Liver (tissue), 9 donors: Measurements from ENCODE around the gene DSCAM. TPM values are rescaled to one million over a fixed set of nuclear protein-coding genes. Genes with fewer than 3 reads are reported as not detected.

Source experiments
- DNase-seq: peaks from one replicate; pipeline ENCODE4 v3.0.0-alpha.2; 2017; ENCODE audit warnings: low spot score
- H3K27ac ChIP-seq, 2 donors: one replicate each; pipeline ENCODE4 v1.7.0; 2013; ENCODE audit warnings: inconsistent platforms in 2 of 2, low read length in 2 of 2, control low read depth in 1 of 2, low read depth in 1 of 2, mild to moderate bottlenecking in 1 of 2
- H3K27me3 ChIP-seq, 4 donors: one replicate each; pipeline versions ENCODE4 v1.6.1 to v1.7.0; 2013; ENCODE audit warnings: low read length in 3 of 4, inconsistent platforms in 1 of 4, mild to moderate bottlenecking in 1 of 4, moderate library complexity in 1 of 4; ENCODE audit not compliant: control insufficient read depth in 4 of 4, insufficient read depth in 4 of 4
- H3K36me3 ChIP-seq, 4 donors: one replicate each; pipeline versions ENCODE4 v1.6.1 to v1.7.0; 2013; ENCODE audit warnings: low read length in 3 of 4, mild to moderate bottlenecking in 3 of 4, low read depth in 1 of 4, moderate library complexity in 1 of 4; ENCODE audit not compliant: control insufficient read depth in 4 of 4, insufficient read depth in 3 of 4
- H3K4me1 ChIP-seq, 4 donors: one replicate each; pipeline versions ENCODE4 v1.6.1 to v1.7.0; 2013; ENCODE audit warnings: low read length in 3 of 4, mild to moderate bottlenecking in 3 of 4, moderate library complexity in 1 of 4; ENCODE audit not compliant: control insufficient read depth in 4 of 4, insufficient read depth in 4 of 4
- H3K4me3 ChIP-seq, 3 donors: one replicate each; pipeline versions ENCODE4 v1.6.1 to v1.7.0; 2013; ENCODE audit warnings: low read length in 3 of 3, control low read depth in 1 of 3, low read depth in 1 of 3, mild to moderate bottlenecking in 1 of 3
- H3K9ac ChIP-seq, 2 donors: one replicate each; pipeline ENCODE4 v1.7.0; 2013; ENCODE audit warnings: low read length in 2 of 2, mild to moderate bottlenecking in 2 of 2, moderate library complexity in 2 of 2, control low read depth in 1 of 2, low read depth in 1 of 2
- H3K9me3 ChIP-seq, 4 donors: one replicate each; pipeline versions ENCODE4 v1.6.1 to v1.7.0; 2013; ENCODE audit warnings: low read length in 3 of 4; ENCODE audit not compliant: control insufficient read depth in 4 of 4
- GABPA ChIP-seq, 2 donors: IDR thresholded peaks in 1 of 2; conservative IDR thresholded peaks in 1 of 2; 2 replicates each; pipeline ENCODE4 v1.6.1; 2016; ENCODE audit warnings: antibody characterized with exemption in 2 of 2, mild to moderate bottlenecking in 1 of 2, moderate library complexity in 1 of 2
- HNF4A ChIP-seq, 2 donors: conservative IDR thresholded peaks; 2 replicates each; pipeline ENCODE4 v1.6.1; 2016; ENCODE audit warnings: antibody characterized with exemption in 2 of 2, mild to moderate bottlenecking in 2 of 2
- JUND ChIP-seq, 2 donors: IDR thresholded peaks; 2 replicates each; pipeline ENCODE4 v1.6.1; 2016; ENCODE audit warnings: antibody characterized with exemption in 2 of 2
- NR2F2 ChIP-seq: IDR thresholded peaks from 2 replicates; pipeline ENCODE4 v1.6.1; 2016; ENCODE audit warnings: antibody characterized with exemption
- RAD21 ChIP-seq, 2 donors: IDR thresholded peaks; 2 replicates each; pipeline ENCODE4 v1.6.1; 2016; ENCODE audit warnings: antibody characterized with exemption in 2 of 2, mild to moderate bottlenecking in 2 of 2
- SP1 ChIP-seq: IDR thresholded peaks from 2 replicates; pipeline ENCODE4 v1.6.1; 2018; ENCODE audit warnings: antibody characterized with exemption, mild to moderate bottlenecking
- YY1 ChIP-seq: IDR thresholded peaks from 2 replicates; pipeline ENCODE4 v1.6.1; 2016; ENCODE audit warnings: antibody characterized with exemption, mild to moderate bottlenecking
- WGBS: extraction: QIAGEN DNeasy Blood & Tissue Kit; methylation state at CpG from one replicate; pipeline ENCODE4 v1.1.7; 2013; 5-methylcytosine and 5-hydroxymethylcytosine counted together
- polyA plus RNA-seq, 2 donors: library from polyadenylated mRNA; stranded (reverse) in 1 of 2; unstranded in 1 of 2; fragments of 200-250 nt in 1 of 2; fragments of >200 nt in 1 of 2; fragmentation: Nextera tagmentation in 1 of 2; extraction: Ambion mirVana in 1 of 2; gene quantifications; one replicate each; pipeline versions ENCODE4 v1.2.1 to v1.2.3, GENCODE V29; 2013 to 2015
- total RNA-seq, 2 donors: library from RNA; depleted of rRNA; stranded (reverse); fragments of >200 nt; gene quantifications; one replicate each; pipeline ENCODE4 v1.2.3, GENCODE V29; 2014
- TF ChIP-seq, protein P1 (sequence below): IDR thresholded peaks from 2 replicates; pipeline ENCODE4 v1.6.1; 2016; ENCODE audit warnings: antibody characterized with exemption
- TF ChIP-seq, protein P2 (sequence below): IDR thresholded peaks from 2 replicates; pipeline ENCODE4 v1.6.1; 2016; ENCODE audit warnings: antibody characterized with exemption, mild to moderate bottlenecking
- TF ChIP-seq, protein P3 (sequence below): IDR thresholded peaks from 2 replicates; pipeline ENCODE4 v1.6.1; 2016; ENCODE audit warnings: antibody characterized with exemption
- TF ChIP-seq, protein P4 (sequence below): fragments of 150-350 bp; IDR thresholded peaks from 2 replicates; pipeline ENCODE4 v1.5.1; 2017; ENCODE audit warnings: improper control_type of control experiment, low read depth, low read length; ENCODE audit not compliant: missing input control
- donor health status: healthy.
- donor health status: healthy.
- donor health status: healthy.
- donor health status: healthy.
- donor health status: healthy.

Gene DSCAM
- total and polyA plus RNA-seq, 4 donors, result 0.02 to 0.23 (median 0.10) TPM

DNA sequence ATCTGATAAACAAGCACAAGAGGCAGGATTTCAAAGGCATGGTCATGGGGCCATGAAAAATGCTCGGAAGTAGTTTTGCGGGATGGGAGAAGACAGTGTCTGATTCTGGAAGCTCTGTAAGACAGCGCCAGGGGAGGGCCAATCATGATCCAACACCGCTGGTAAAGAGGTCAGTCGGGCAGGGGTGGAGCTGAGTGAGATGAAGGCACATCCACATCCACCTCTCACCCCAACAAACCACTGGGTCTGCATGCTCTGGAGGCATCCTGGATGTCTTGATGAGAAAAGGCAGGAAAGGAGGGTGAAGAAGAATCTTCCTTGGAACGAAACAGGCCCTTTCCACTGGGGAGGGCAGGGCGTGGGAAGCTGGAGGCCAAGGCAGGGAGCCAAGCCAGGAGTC is 691.4 kb downstream of the DSCAM start:
- H3K9ac ChIP-seq, result no peak overlapping the region
- H3K9me3 ChIP-seq, result no peaks in the 10 kb centered on the region
- no peak overlapping the region for H3K4me3 ChIP-seq
- H3K4me1 ChIP-seq, result no peaks in the 10 kb centered on the region
- no peak overlapping the region for H3K27ac ChIP-seq
- no peaks in the 10 kb centered on the region for H3K36me3 ChIP-seq
- no peak for DNase-seq
- peaks cover 0 to 1% (median 0%) of the 10 kb centered on the region in 4 donors for H3K27me3 ChIP-seq
- TF ChIP-seq, protein P1, sequence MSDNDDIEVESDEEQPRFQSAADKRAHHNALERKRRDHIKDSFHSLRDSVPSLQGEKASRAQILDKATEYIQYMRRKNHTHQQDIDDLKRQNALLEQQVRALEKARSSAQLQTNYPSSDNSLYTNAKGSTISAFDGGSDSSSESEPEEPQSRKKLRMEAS, result no peak
- TF ChIP-seq, protein P2, sequence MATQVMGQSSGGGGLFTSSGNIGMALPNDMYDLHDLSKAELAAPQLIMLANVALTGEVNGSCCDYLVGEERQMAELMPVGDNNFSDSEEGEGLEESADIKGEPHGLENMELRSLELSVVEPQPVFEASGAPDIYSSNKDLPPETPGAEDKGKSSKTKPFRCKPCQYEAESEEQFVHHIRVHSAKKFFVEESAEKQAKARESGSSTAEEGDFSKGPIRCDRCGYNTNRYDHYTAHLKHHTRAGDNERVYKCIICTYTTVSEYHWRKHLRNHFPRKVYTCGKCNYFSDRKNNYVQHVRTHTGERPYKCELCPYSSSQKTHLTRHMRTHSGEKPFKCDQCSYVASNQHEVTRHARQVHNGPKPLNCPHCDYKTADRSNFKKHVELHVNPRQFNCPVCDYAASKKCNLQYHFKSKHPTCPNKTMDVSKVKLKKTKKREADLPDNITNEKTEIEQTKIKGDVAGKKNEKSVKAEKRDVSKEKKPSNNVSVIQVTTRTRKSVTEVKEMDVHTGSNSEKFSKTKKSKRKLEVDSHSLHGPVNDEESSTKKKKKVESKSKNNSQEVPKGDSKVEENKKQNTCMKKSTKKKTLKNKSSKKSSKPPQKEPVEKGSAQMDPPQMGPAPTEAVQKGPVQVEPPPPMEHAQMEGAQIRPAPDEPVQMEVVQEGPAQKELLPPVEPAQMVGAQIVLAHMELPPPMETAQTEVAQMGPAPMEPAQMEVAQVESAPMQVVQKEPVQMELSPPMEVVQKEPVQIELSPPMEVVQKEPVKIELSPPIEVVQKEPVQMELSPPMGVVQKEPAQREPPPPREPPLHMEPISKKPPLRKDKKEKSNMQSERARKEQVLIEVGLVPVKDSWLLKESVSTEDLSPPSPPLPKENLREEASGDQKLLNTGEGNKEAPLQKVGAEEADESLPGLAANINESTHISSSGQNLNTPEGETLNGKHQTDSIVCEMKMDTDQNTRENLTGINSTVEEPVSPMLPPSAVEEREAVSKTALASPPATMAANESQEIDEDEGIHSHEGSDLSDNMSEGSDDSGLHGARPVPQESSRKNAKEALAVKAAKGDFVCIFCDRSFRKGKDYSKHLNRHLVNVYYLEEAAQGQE, result no peak
- no peak for TF ChIP-seq GABPA (IDR thresholded peaks at IDR 0.05 in 1 of 2, conservative IDR thresholded peaks at IDR 0.05 in 1 of 2)
- no peak for TF ChIP-seq NR2F2
- no peak for TF ChIP-seq YY1
- no peak for TF ChIP-seq JUND (IDR thresholded peaks at IDR 0.05)
- TF ChIP-seq RAD21 (IDR thresholded peaks at IDR 0.05), result no peak
- TF ChIP-seq, protein P3, sequence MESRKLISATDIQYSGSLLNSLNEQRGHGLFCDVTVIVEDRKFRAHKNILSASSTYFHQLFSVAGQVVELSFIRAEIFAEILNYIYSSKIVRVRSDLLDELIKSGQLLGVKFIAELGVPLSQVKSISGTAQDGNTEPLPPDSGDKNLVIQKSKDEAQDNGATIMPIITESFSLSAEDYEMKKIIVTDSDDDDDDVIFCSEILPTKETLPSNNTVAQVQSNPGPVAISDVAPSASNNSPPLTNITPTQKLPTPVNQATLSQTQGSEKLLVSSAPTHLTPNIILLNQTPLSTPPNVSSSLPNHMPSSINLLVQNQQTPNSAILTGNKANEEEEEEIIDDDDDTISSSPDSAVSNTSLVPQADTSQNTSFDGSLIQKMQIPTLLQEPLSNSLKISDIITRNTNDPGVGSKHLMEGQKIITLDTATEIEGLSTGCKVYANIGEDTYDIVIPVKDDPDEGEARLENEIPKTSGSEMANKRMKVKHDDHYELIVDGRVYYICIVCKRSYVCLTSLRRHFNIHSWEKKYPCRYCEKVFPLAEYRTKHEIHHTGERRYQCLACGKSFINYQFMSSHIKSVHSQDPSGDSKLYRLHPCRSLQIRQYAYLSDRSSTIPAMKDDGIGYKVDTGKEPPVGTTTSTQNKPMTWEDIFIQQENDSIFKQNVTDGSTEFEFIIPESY, result no peak
- 74% methylated on average over 7 of the region's 7 CpGs for WGBS

DNA sequence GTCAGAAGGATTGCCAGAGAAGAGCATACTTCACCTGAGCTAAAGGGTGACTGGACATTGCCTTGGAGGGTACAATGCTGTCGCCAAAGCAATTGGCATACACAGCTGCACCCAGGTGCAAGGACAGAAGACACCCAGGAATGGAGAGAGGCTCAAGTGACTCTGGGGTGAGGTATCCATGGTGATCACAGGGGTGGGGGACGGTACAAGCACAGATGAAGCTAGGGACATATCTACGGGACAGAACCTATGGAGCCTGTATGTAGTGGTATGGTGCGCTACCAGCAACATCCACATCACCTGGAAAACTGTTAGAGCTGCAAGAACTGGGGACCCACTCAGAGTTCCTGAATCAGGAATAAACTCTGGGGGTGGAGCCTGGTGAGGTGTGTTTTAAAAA is 693.6 kb downstream of the DSCAM start:
- no peaks in the 10 kb centered on the region for H3K4me1 ChIP-seq
- no peak overlapping the region for H3K4me3 ChIP-seq
- WGBS, result 85% methylated on average over 4 of the region's 4 CpGs

More for the DNA sequence above, 693.6 kb downstream of the DSCAM start:
- no peak overlapping the region for H3K9ac ChIP-seq
- no peaks in the 10 kb centered on the region for H3K36me3 ChIP-seq
- H3K9me3 ChIP-seq, result no peaks in the 10 kb centered on the region
- H3K27ac ChIP-seq, result no peak overlapping the region
- H3K27me3 ChIP-seq, result no peaks in the 10 kb centered on the region
- no peak for DNase-seq
- no peak for TF ChIP-seq SP1
- TF ChIP-seq YY1, result no peak
- TF ChIP-seq HNF4A (conservative IDR thresholded peaks at IDR 0.05), result no peak
- TF ChIP-seq, protein P1, result no peak
- TF ChIP-seq, protein P4, sequence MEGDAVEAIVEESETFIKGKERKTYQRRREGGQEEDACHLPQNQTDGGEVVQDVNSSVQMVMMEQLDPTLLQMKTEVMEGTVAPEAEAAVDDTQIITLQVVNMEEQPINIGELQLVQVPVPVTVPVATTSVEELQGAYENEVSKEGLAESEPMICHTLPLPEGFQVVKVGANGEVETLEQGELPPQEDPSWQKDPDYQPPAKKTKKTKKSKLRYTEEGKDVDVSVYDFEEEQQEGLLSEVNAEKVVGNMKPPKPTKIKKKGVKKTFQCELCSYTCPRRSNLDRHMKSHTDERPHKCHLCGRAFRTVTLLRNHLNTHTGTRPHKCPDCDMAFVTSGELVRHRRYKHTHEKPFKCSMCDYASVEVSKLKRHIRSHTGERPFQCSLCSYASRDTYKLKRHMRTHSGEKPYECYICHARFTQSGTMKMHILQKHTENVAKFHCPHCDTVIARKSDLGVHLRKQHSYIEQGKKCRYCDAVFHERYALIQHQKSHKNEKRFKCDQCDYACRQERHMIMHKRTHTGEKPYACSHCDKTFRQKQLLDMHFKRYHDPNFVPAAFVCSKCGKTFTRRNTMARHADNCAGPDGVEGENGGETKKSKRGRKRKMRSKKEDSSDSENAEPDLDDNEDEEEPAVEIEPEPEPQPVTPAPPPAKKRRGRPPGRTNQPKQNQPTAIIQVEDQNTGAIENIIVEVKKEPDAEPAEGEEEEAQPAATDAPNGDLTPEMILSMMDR, result no peak
- TF ChIP-seq, protein P2, result no peak
